Jurkat, Clone E6-1 (cell line): ENCODE measurements around the gene HELLS.
"Not testable (repeated sequence)": the region's sequence is repeated elsewhere in the genome, so short reads cannot be mapped to it uniquely, and the experiment has no call there.

Experiments
- DNase-seq: peaks from one replicate; pipeline ENCODE4 v3.0.0-alpha.2; 2011; ENCODE audit warnings: low read depth, low spot score
- H3K4me3 ChIP-seq: 2 replicates; pipeline ENCODE4 v1.5.1; 2011; ENCODE audit warnings: mild to moderate bottlenecking, low read length, control low read depth, moderate library complexity

HELLS gene

GRCh38 chr10:94591461-94592205, 46.0 kb downstream of the HELLS start:
- no peak for DNase-seq

GRCh38 chr10:94602729-94603515, 57.3 kb downstream of the HELLS start:
- H3K4me3 ChIP-seq: no peak overlapping the region
- DNase-seq: no peak

More at GRCh38 chr10:94591461-94592205, 46.0 kb downstream of the HELLS start:
- no peak overlapping the region for H3K4me3 ChIP-seq

- no peak for DNase-seq
- H3K4me3 ChIP-seq: no peak overlapping the region
Observed at GRCh38 chr10:94607111-94607510, 61.5 kb downstream of the HELLS start.

GRCh38 chr10:94608559-94608958, 63.0 kb downstream of the HELLS start:
- DNase-seq: no peak
- no peak overlapping the region for H3K4me3 ChIP-seq

GRCh38 chr10:94614558-94614957, 69.0 kb downstream of the HELLS start:
- H3K4me3 ChIP-seq: no peak overlapping the region
- no peak for DNase-seq

- DNase-seq: peak; percentile 24
- 0 out of 2 replicates have a peak overlapping the region, but pooled peaks have one; percentile 3 for H3K4me3 ChIP-seq
Observed at GRCh38 chr10:94617389-94617944, 71.9 kb downstream of the HELLS start.

GRCh38 chr10:94622666-94623205, 77.1 kb downstream of the HELLS start:
- no peak for DNase-seq

GRCh38 chr10:94623572-94623971, 78.0 kb downstream of the HELLS start:
- no peak overlapping the region for H3K4me3 ChIP-seq

More at GRCh38 chr10:94622666-94623205, 77.1 kb downstream of the HELLS start:
- H3K4me3 ChIP-seq: no peak overlapping the region

GRCh38 chr10:94626476-94626875, 80.9 kb downstream of the HELLS start:
- no peak overlapping the region for H3K4me3 ChIP-seq
- no peak for DNase-seq

More at GRCh38 chr10:94623572-94623971, 78.0 kb downstream of the HELLS start:
- no peak for DNase-seq

- DNase-seq: no peak
- no peak overlapping the region for H3K4me3 ChIP-seq
Observed at GRCh38 chr10:94627511-94627910, 81.9 kb downstream of the HELLS start.

GRCh38 chr10:94630017-94630688, 84.6 kb downstream of the HELLS start:
- DNase-seq: peak; percentile 42

GRCh38 chr10:94631077-94631875, 85.7 kb downstream of the HELLS start:
- H3K4me3 ChIP-seq: no peak overlapping the region
- no peak for DNase-seq

More at GRCh38 chr10:94630017-94630688, 84.6 kb downstream of the HELLS start:
- no peak overlapping the region for H3K4me3 ChIP-seq

GRCh38 chr10:94632954-94633353, 87.4 kb downstream of the HELLS start:
- no peak for DNase-seq
- H3K4me3 ChIP-seq: no peak overlapping the region

GRCh38 chr10:94638097-94638496, 92.5 kb downstream of the HELLS start:
- H3K4me3 ChIP-seq, DNase-seq: not testable (repeated sequence)

GRCh38 chr10:94639902-94640301, 94.3 kb downstream of the HELLS start:
- no peak for DNase-seq
- no peak overlapping the region for H3K4me3 ChIP-seq

GRCh38 chr10:94640562-94640961, 95.0 kb downstream of the HELLS start:
- no peak for DNase-seq
- no peak overlapping the region for H3K4me3 ChIP-seq

GRCh38 chr10:94641480-94641879, 95.9 kb downstream of the HELLS start:
- H3K4me3 ChIP-seq: no peak overlapping the region
- no peak for DNase-seq

- no peak overlapping the region for H3K4me3 ChIP-seq
- DNase-seq: no peak
Observed at GRCh38 chr10:94644352-94644751, 98.8 kb downstream of the HELLS start.
